MM.1S (cell line): Measurements from ENCODE around the gene DVL2.
"Not testable (repeated sequence)": the region's sequence is repeated elsewhere in the genome, so short reads cannot be mapped to it uniquely, and the experiment has no call there.

Source experiments
- DNase-seq: peaks from one replicate; pipeline ENCODE4 v3.0.0-alpha.2; 2015
- H2AFZ ChIP-seq: fragments of 300-600 bp; sonication (generic); 2 replicates; pipeline ENCODE4 v1.6.0; 2016; ENCODE audit warnings: antibody characterized with exemption, low read length
- H3F3A ChIP-seq: fragments of 300-600 bp; sonication (generic); 2 replicates; pipeline ENCODE4 v1.6.1; 2016; ENCODE audit warnings: mild to moderate bottlenecking, antibody characterized with exemption, low read length, moderate library complexity, mixed read lengths; ENCODE audit not compliant: insufficient read depth
- H3K27ac ChIP-seq: fragments of 300-600 bp; sonication (generic); 2 replicates; pipeline ENCODE4 v1.5.1; 2016; ENCODE audit warnings: mild to moderate bottlenecking, low read length
- H3K27me3 ChIP-seq: fragments of 300-600 bp; sonication (generic); replicated peaks from 2 replicates; pipeline ENCODE4 v1.6.0; 2016; ENCODE audit warnings: low read length; ENCODE audit not compliant: insufficient read depth
- H3K36me3 ChIP-seq: fragments of 300-600 bp; sonication (generic); replicated peaks from 2 replicates; pipeline ENCODE4 v1.6.1; 2016; ENCODE audit warnings: mild to moderate bottlenecking, low read length, mixed read lengths; ENCODE audit not compliant: insufficient read depth
- H3K4me1 ChIP-seq: fragments of 300-600 bp; sonication (generic); 2 replicates; pipeline ENCODE4 v1.6.1; 2016; ENCODE audit warnings: low read length, mixed read lengths
- H3K4me2 ChIP-seq: fragments of 300-600 bp; sonication (generic); 2 replicates; pipeline ENCODE4 v1.6.0; 2016; ENCODE audit warnings: low read depth, low read length
- H3K4me3 ChIP-seq: fragments of 300-600 bp; sonication (generic); 2 replicates; pipeline ENCODE4 v1.5.1; 2016; ENCODE audit warnings: low read length, mixed read lengths
- H3K79me2 ChIP-seq: fragments of 300-600 bp; sonication (generic); 2 replicates; pipeline ENCODE4 v1.6.1; 2016; ENCODE audit warnings: mixed run types, low read length, mixed read lengths
- H3K9ac ChIP-seq: fragments of 300-600 bp; sonication (generic); 2 replicates; pipeline ENCODE4 v1.6.1; 2016; ENCODE audit warnings: low read length, mixed read lengths
- H3K9me2 ChIP-seq: fragments of 300-600 bp; sonication (generic); replicated peaks from 2 replicates; pipeline ENCODE4 v1.6.1; 2016; ENCODE audit warnings: mild to moderate bottlenecking, low read length, mixed read lengths; ENCODE audit not compliant: insufficient read depth
- H3K9me3 ChIP-seq: fragments of 300-600 bp; sonication (generic); replicated peaks from 2 replicates; pipeline ENCODE4 v1.6.1; 2016; ENCODE audit warnings: mild to moderate bottlenecking, low read length, mixed read lengths; ENCODE audit not compliant: insufficient read depth
- H4K20me1 ChIP-seq: fragments of 300-600 bp; sonication (generic); 2 replicates; pipeline ENCODE4 v1.6.1; 2016; ENCODE audit warnings: mild to moderate bottlenecking, low read length, moderate library complexity, mixed read lengths; ENCODE audit not compliant: insufficient read depth
- CTCF ChIP-seq: fragments of 300-600 bp; sonication (generic); IDR thresholded peaks from 2 replicates; pipeline ENCODE4 v1.5.1; 2016; ENCODE audit warnings: antibody characterized with exemption, low read length, mixed read lengths
- EZH2 ChIP-seq: fragments of 300-600 bp; sonication (generic); optimal IDR thresholded peaks from 2 replicates; pipeline ENCODE3; 2017; ENCODE audit warnings: low read depth, mild to moderate bottlenecking, antibody characterized with exemption, low read length, mixed read lengths
- EZH2phosphoT487 ChIP-seq: fragments of 300-600 bp; sonication (generic); IDR thresholded peaks from 2 replicates; pipeline ENCODE4 v1.6.1; 2018; ENCODE audit warnings: antibody characterized with exemption, low read length

DVL2 gene

GRCh38 chr17:7183433-7184090 lies 50.8 kb downstream of the DVL2 start:
- H4K20me1 ChIP-seq, result no peaks in the 10 kb centered on the region
- no peak overlapping the region for H3K4me2 ChIP-seq
- H3K4me1 ChIP-seq, result no peaks in the 10 kb centered on the region
- no peaks in the 10 kb centered on the region for H3K36me3 ChIP-seq
- no peaks in the 10 kb centered on the region for H3K9me2 ChIP-seq
- no peaks in the 10 kb centered on the region for H3F3A ChIP-seq
- H3K4me3 ChIP-seq, result no peak overlapping the region
- H3K79me2 ChIP-seq, result no peaks in the 10 kb centered on the region
- peaks cover 58% of the 10 kb centered on the region for H3K27me3 ChIP-seq
- TF ChIP-seq EZH2 (no peak), EZH2phosphoT487 (no peak), CTCF (no peak)
- H3K9ac ChIP-seq, result no peak overlapping the region
- no peak for DNase-seq
- H3K27ac ChIP-seq, result no peak overlapping the region
- no peak overlapping the region for H2AFZ ChIP-seq
- no peaks in the 10 kb centered on the region for H3K9me3 ChIP-seq

GRCh38 chr17:7182101-7182500 lies 52.2 kb downstream of the DVL2 start:
- not testable (repeated sequence) for H3K4me2 ChIP-seq, H3K79me2 ChIP-seq, H4K20me1 ChIP-seq, H3K9me3 ChIP-seq, H3K4me1 ChIP-seq, H3K27ac ChIP-seq, H3K9me2 ChIP-seq, H3F3A ChIP-seq, H2AFZ ChIP-seq, H3K36me3 ChIP-seq, DNase-seq, H3K4me3 ChIP-seq, H3K9ac ChIP-seq
- H3K27me3 ChIP-seq, result peaks cover 62% of the 10 kb centered on the region

GRCh38 chr17:7179317-7180254 lies 54.7 kb downstream of the DVL2 start, which contains the start of gene ASGR1:
Gene ASGR1, minus strand, starts transcription at chr17:7179370. Its CDS starts 807 bp downstream, at chr17:7178563.
- Histone ChIP-seq H3K4me1 (0 out of 2 replicates have a peak, but pooled peaks cover 2% of the 10 kb centered on the region), H3K9me3 (no peaks in the 10 kb centered on the region), H3K9me2 (no peaks in the 10 kb centered on the region), H3K9ac (no peak within 1 kb of the TSS), H3K79me2 (no peaks in the 10 kb centered on the region), H3K4me3 (no peak within 1 kb of the TSS), H3K4me2 (no peak within 1 kb of the TSS), H2AFZ (no peak within 1 kb of the TSS), H3K27ac (no peak within 1 kb of the TSS), H3K36me3 (no peaks in the 10 kb centered on the region), H3K27me3 (peaks cover 47% of the 10 kb centered on the region), H3F3A (no peaks in the 10 kb centered on the region), H4K20me1 (no peaks in the 10 kb centered on the region)
- DNase-seq, result no peak
- TF ChIP-seq EZH2phosphoT487, result no peak
- no peak for TF ChIP-seq EZH2
- TF ChIP-seq CTCF, result no peak
